SK-N-SH (cell line): ENCODE results near the gene PRSS16. TPM values are rescaled to one million over a fixed set of nuclear protein-coding genes. Genes with fewer than 3 reads are reported as not detected.

Experiments used
- CTCF ChIA-PET: fragments of 300-600, 350-600 bp; formaldehyde crosslinking; extraction: SDS; loops from one replicate; lab custom pipeline; 2021; lab: Yijun Ruan, JAX
- POLR2A ChIA-PET: fragments of 350-600 bp; sonication (Branson Sonifier 250); formaldehyde crosslinking; extraction: SDS; loops from one replicate; lab custom pipeline; 2020; ENCODE audit warnings: antibody characterized with exemption, inconsistent platforms; lab: Yijun Ruan, JAX
- DNase-seq: peaks from one replicate; pipeline ENCODE4 v3.0.0; 2012
- H2AFZ ChIP-seq: fragments of 200-600 bp; sonication (generic); 2 replicates; pipeline ENCODE4 v1.8.1; 2016; ENCODE audit warnings: antibody characterized with exemption, mild to moderate bottlenecking, low read depth
- H3F3A ChIP-seq: fragments of 200-600 bp; sonication (generic); replicated peaks from 2 replicates; pipeline ENCODE3; 2016; ENCODE audit warnings: antibody characterized with exemption, mild to moderate bottlenecking; ENCODE audit not compliant: insufficient read depth
- H3K27ac ChIP-seq, 2 experiments: fragments of 200-500 bp in 1 of 2; fragments of 200-600 bp in 1 of 2; sonication (Bioruptor generic) in 1 of 2; sonication (generic), shearing (Covaris generic) in 1 of 2; 2 replicates each; pipeline versions ENCODE4 v1.5.1 to v1.6.1; 2014 to 2016; ENCODE audit warnings: low read depth in 2 of 2, inconsistent platforms in 1 of 2, low read length in 1 of 2, mild to moderate bottlenecking in 1 of 2, mixed read lengths in 1 of 2
- H3K27me3 ChIP-seq: fragments of 200-600 bp; sonication (generic), shearing (Covaris generic); 2 replicates; pipeline ENCODE4 v1.6.1; 2016; ENCODE audit warnings: mixed run types; ENCODE audit not compliant: insufficient read depth
- H3K36me3 ChIP-seq, 2 experiments: fragments of 200-500 bp in 1 of 2; fragments of 200-600 bp in 1 of 2; sonication (Bioruptor generic) in 1 of 2; sonication (generic) in 1 of 2; replicated peaks in 1 of 2; 2 replicates each; pipeline versions ENCODE3 to v1.5.1; 2014 to 2016; ENCODE audit warnings: low read length in 1 of 2, mild to moderate bottlenecking in 1 of 2; ENCODE audit not compliant: insufficient read depth in 2 of 2, control insufficient read depth in 1 of 2
- H3K4me1 ChIP-seq, 2 experiments: fragments of 200-500 bp in 1 of 2; fragments of 200-600 bp in 1 of 2; sonication (Bioruptor generic) in 1 of 2; sonication (generic), shearing (Covaris generic) in 1 of 2; 2 replicates each; pipeline versions ENCODE4 v1.5.1 to v1.6.1; 2014 to 2016; ENCODE audit warnings: low read depth in 1 of 2, low read length in 1 of 2, mixed run types in 1 of 2; ENCODE audit not compliant: insufficient read depth in 2 of 2, control insufficient read depth in 1 of 2
- H3K4me2 ChIP-seq: fragments of 200-600 bp; sonication (generic), shearing (Covaris generic); 2 replicates; pipeline ENCODE4 v1.6.1; 2017; ENCODE audit warnings: mixed run types
- H3K4me3 ChIP-seq, 2 experiments: fragments of 200-500 bp in 1 of 2; fragments of 200-600 bp in 1 of 2; sonication (Bioruptor generic) in 1 of 2; sonication (generic), shearing (Covaris generic) in 1 of 2; 2 replicates each; pipeline versions ENCODE4 v1.5.1 to v1.8.1; 2014 to 2016; ENCODE audit warnings: low read depth in 2 of 2, inconsistent platforms in 1 of 2, low read length in 1 of 2, mild to moderate bottlenecking in 1 of 2, mixed read lengths in 1 of 2, moderate library complexity in 1 of 2
- H3K79me2 ChIP-seq: fragments of 200-600 bp; sonication (generic); 2 replicates; pipeline ENCODE4 v1.8.1; 2017; ENCODE audit warnings: mild to moderate bottlenecking; ENCODE audit not compliant: insufficient read depth
- H3K9ac ChIP-seq: fragments of 200-600 bp; sonication (generic); 2 replicates; pipeline ENCODE4 v1.6.1; 2017; ENCODE audit warnings: mixed run types
- H3K9me2 ChIP-seq: fragments of 200-600 bp; sonication (generic); 2 replicates; pipeline ENCODE4 v1.6.1; 2017; ENCODE audit warnings: mixed run types
- H3K9me3 ChIP-seq: fragments of 200-600 bp; sonication (generic); 2 replicates; pipeline ENCODE4 v1.6.1; 2017; ENCODE audit warnings: mixed run types, mild to moderate bottlenecking, moderate library complexity
- H4K20me1 ChIP-seq: fragments of 200-600 bp; sonication (generic); 2 replicates; pipeline ENCODE4 v1.6.1; 2017; ENCODE audit warnings: mild to moderate bottlenecking, mixed run types; ENCODE audit not compliant: insufficient read depth
- EP300 ChIP-seq, 2 experiments: IDR thresholded peaks; 2 replicates each; pipeline versions ENCODE4 v1.4.0 to v1.6.1; 2012; ENCODE audit warnings: borderline replicate concordance in 1 of 2, low read depth in 1 of 2, low read length in 1 of 2
- EZH2phosphoT487 ChIP-seq: fragments of 200-600 bp; sonication (generic); IDR thresholded peaks from 2 replicates; pipeline ENCODE4 v1.6.1; 2017; ENCODE audit warnings: low read depth, mixed run types, mild to moderate bottlenecking, antibody characterized with exemption, moderate library complexity, borderline replicate concordance
- GABPA ChIP-seq: IDR thresholded peaks from 2 replicates; pipeline ENCODE4 v1.4.0; 2012; ENCODE audit warnings: low read depth, mild to moderate bottlenecking
- MXI1 ChIP-seq: IDR thresholded peaks from 2 replicates; pipeline ENCODE4 v1.6.1; 2012; ENCODE audit warnings: mild to moderate bottlenecking, low read depth, low read length, improper control_type of control experiment
- POLR2AphosphoS5 ChIP-seq: IDR thresholded peaks from 2 replicates; pipeline ENCODE4 v1.6.1; 2012; ENCODE audit warnings: low read depth, low read length
- RAD21 ChIP-seq: IDR thresholded peaks from 2 replicates; pipeline ENCODE4 v1.6.1; 2012; ENCODE audit warnings: mild to moderate bottlenecking, low read length
- RXRA ChIP-seq: IDR thresholded peaks from 2 replicates; pipeline ENCODE4 v1.4.0; 2012; ENCODE audit warnings: low read depth, mild to moderate bottlenecking, borderline replicate concordance
- SIN3A ChIP-seq: IDR thresholded peaks from 2 replicates; pipeline ENCODE4 v1.6.1; 2012; ENCODE audit warnings: low read depth, mild to moderate bottlenecking, low read length, moderate library complexity, borderline replicate concordance
- TAF1 ChIP-seq: IDR thresholded peaks from 2 replicates; pipeline ENCODE4 v1.6.1; 2012; ENCODE audit warnings: low read depth, mild to moderate bottlenecking, low read length, moderate library complexity, borderline replicate concordance
- TEAD4 ChIP-seq: IDR thresholded peaks from 2 replicates; pipeline ENCODE4 v1.4.0; 2012; ENCODE audit warnings: mild to moderate bottlenecking, borderline replicate concordance; ENCODE audit not compliant: insufficient read depth
- YY1 ChIP-seq: IDR thresholded peaks from 2 replicates; pipeline ENCODE4 v1.4.0; 2012; ENCODE audit warnings: low read depth, mild to moderate bottlenecking
- WGBS: methylation state at CpG from one replicate; pipeline ENCODE4 v1.1.6; 2017; ENCODE audit warnings: low lambda C conversion rate; 5-methylcytosine and 5-hydroxymethylcytosine counted together
- polyA plus RNA-seq, 3 experiments: library from polyadenylated mRNA; depleted of rRNA; stranded (reverse); fragments of >200 nt; gene quantifications; 2 replicates each; pipeline ENCODE4 v1.2.3, GENCODE V29; 2012
- TF ChIP-seq, protein P1 (sequence below): fragments of 150-350 bp; IDR thresholded peaks from 2 replicates; pipeline ENCODE4 v1.6.1; 2017; ENCODE audit warnings: antibody characterized with exemption, low read length, low read depth, borderline replicate concordance
- TF ChIP-seq, protein P2 (sequence below): IDR thresholded peaks from 2 replicates; pipeline ENCODE4 v1.4.0; 2012; ENCODE audit warnings: low read depth
- TF ChIP-seq, protein P3 (sequence below): fragments of 200-600 bp; sonication (generic); IDR thresholded peaks from 2 replicates; pipeline ENCODE4 v1.6.1; 2017; ENCODE audit warnings: antibody characterized with exemption, mild to moderate bottlenecking, moderate library complexity

The PRSS16 gene
- polyA plus RNA-seq, 1 of the 3 experiments (the other 2 are of a cell fraction): 0.07 TPM

DNA sequence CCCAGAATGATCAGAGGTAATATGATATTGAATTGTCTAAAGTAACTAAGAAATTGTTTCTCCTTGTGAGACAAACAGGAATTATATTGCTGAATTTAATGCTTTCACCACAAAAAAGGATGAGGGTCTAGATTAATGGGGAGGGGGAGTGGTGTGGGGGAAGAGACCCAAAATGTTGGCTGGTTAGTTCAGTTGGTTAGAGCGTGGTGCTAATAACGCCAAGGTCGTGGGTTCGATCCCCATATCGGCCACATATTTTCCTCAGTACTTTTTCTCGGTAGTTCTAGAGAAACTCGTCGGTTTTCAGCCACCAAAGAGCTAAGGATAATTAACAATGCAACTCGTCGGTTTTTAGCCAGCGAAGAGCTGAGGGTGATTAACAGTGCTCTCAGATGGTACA lies 26.3 kb downstream of the PRSS16 start:
- Histone ChIP-seq H3K4me2 (no peak overlapping the region), H2AFZ (no peak overlapping the region), H3K79me2 (no peaks in the 10 kb centered on the region), H3F3A (no peaks in the 10 kb centered on the region), H4K20me1 (no peaks in the 10 kb centered on the region), H3K4me3 (no peak overlapping the region), H3K27ac (no peak overlapping the region), H3K27me3 (peaks cover 76% of the 10 kb centered on the region), H3K4me1 (no peaks in the 10 kb centered on the region), H3K9me2 (no peaks in the 10 kb centered on the region), H3K36me3 (no peaks in the 10 kb centered on the region), H3K9me3 (no peaks in the 10 kb centered on the region; the same call in 1 of the 2 replicates), H3K9ac (no peak overlapping the region)
- no peak for DNase-seq
- WGBS: 38% methylated on average over 11 of the region's 11 CpGs
- CTCF ChIA-PET: interaction anchor here (1.0 to 1.5 kb wide), 3 partner anchors 9 to 414 kb away, joined by 3 read pairs; no protein-coding TSS in a partner anchor
- POLR2A ChIA-PET: no interaction called here
- TF ChIP-seq, protein P1, sequence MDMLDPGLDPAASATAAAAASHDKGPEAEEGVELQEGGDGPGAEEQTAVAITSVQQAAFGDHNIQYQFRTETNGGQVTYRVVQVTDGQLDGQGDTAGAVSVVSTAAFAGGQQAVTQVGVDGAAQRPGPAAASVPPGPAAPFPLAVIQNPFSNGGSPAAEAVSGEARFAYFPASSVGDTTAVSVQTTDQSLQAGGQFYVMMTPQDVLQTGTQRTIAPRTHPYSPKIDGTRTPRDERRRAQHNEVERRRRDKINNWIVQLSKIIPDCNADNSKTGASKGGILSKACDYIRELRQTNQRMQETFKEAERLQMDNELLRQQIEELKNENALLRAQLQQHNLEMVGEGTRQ: no peak
- TF ChIP-seq YY1 (no peak), EP300 (IDR thresholded peaks at IDR 0.05; ENCODE audit: borderline replicate concordance in 1 of 2, low read depth in 1 of 2, low read length in 1 of 2) (no peak), EZH2phosphoT487 (no peak), MXI1 (no peak), GABPA (no peak), POLR2AphosphoS5 (no peak), TAF1 (no peak), RAD21 (no peak), RXRA (no peak), SIN3A (no peak), TEAD4 (no peak)
- TF ChIP-seq, protein P2, sequence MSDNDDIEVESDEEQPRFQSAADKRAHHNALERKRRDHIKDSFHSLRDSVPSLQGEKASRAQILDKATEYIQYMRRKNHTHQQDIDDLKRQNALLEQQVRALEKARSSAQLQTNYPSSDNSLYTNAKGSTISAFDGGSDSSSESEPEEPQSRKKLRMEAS: no peak
- TF ChIP-seq, protein P3, sequence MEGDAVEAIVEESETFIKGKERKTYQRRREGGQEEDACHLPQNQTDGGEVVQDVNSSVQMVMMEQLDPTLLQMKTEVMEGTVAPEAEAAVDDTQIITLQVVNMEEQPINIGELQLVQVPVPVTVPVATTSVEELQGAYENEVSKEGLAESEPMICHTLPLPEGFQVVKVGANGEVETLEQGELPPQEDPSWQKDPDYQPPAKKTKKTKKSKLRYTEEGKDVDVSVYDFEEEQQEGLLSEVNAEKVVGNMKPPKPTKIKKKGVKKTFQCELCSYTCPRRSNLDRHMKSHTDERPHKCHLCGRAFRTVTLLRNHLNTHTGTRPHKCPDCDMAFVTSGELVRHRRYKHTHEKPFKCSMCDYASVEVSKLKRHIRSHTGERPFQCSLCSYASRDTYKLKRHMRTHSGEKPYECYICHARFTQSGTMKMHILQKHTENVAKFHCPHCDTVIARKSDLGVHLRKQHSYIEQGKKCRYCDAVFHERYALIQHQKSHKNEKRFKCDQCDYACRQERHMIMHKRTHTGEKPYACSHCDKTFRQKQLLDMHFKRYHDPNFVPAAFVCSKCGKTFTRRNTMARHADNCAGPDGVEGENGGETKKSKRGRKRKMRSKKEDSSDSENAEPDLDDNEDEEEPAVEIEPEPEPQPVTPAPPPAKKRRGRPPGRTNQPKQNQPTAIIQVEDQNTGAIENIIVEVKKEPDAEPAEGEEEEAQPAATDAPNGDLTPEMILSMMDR: no peak
